OCI-LY3 (cell line): Measurements from ENCODE around the gene ANKRD28.
A peak's percentile ranks its signal among the peaks of the same experiment; 100 is the strongest.

Experiments
- H2AFZ ChIP-seq: fragments of 200-600, 300-600 bp; shearing (Covaris generic); 2 replicates; pipeline ENCODE4 v1.6.0; 2014; ENCODE audit warnings: antibody characterized with exemption, low read depth, low read length
- H3K27ac ChIP-seq: fragments of 200-600, 300-600 bp; sonication (generic); 2 replicates; pipeline ENCODE4 v1.5.1; 2014; ENCODE audit warnings: mild to moderate bottlenecking, low read length, moderate library complexity, mixed read lengths
- H3K27me3 ChIP-seq: fragments of 200-600, 300-600 bp; sonication (generic); 2 replicates; pipeline ENCODE4 v1.6.1; 2014; ENCODE audit warnings: low read depth, low read length, mixed read lengths
- H3K36me3 ChIP-seq: fragments of 200-600, 300-600 bp; sonication (generic); replicated peaks from 2 replicates; pipeline ENCODE3; 2014; ENCODE audit warnings: low read depth, low read length, mixed read lengths
- H3K4me1 ChIP-seq: fragments of 300-600, 200-600 bp; sonication (generic); 2 replicates; pipeline ENCODE4 v1.6.1; 2014; ENCODE audit warnings: low read length, mixed read lengths
- H3K4me2 ChIP-seq: fragments of 200-600, 300-600 bp; sonication (generic); 2 replicates; pipeline ENCODE4 v1.6.1; 2014; ENCODE audit warnings: low read length, mixed read lengths
- H3K4me3 ChIP-seq: fragments of 300-600, 200-600 bp; sonication (generic); 2 replicates; pipeline ENCODE4 v1.5.1; 2014; ENCODE audit warnings: antibody characterized with exemption, mild to moderate bottlenecking, low read length, moderate library complexity
- H3K79me2 ChIP-seq: fragments of 300-600, 200-600 bp; shearing (Covaris generic); 2 replicates; pipeline ENCODE4 v1.6.1; 2014; ENCODE audit warnings: mild to moderate bottlenecking, low read length, mixed read lengths
- H3K9ac ChIP-seq: fragments of 300-600, 200-600 bp; shearing (Covaris generic); 2 replicates; pipeline ENCODE4 v1.6.0; 2014; ENCODE audit warnings: mild to moderate bottlenecking, low read length, moderate library complexity
- H3K9me3 ChIP-seq: fragments of 200-600, 300-600 bp; shearing (Covaris generic); 2 replicates; pipeline ENCODE4 v1.6.1; 2014; ENCODE audit warnings: low read length, mixed read lengths; ENCODE audit not compliant: insufficient read depth
- H4K20me1 ChIP-seq: fragments of 200-600, 300-600 bp; sonication (generic); 2 replicates; pipeline ENCODE4 v1.6.1; 2016; ENCODE audit warnings: low read length, mixed read lengths; ENCODE audit not compliant: insufficient read depth
- CTCF ChIP-seq: fragments of 200-600, 300-600 bp; sonication (generic); IDR thresholded peaks from 2 replicates; pipeline ENCODE4 v1.5.1; 2014; ENCODE audit warnings: antibody characterized with exemption, low read length, low read depth
- EZH2phosphoT487 ChIP-seq: fragments of 200-600 bp; shearing (Covaris generic); IDR thresholded peaks from 2 replicates; pipeline ENCODE4 v1.6.1; 2018; ENCODE audit warnings: antibody characterized with exemption, mixed run types, low read depth

The ANKRD28 gene

GRCh38 chr3:15707779-15708178 lies 90.0 kb downstream of the ANKRD28 start:
- Histone ChIP-seq H3K4me2 (no peak overlapping the region), H3K36me3 (peaks cover 16% of the 10 kb centered on the region), H3K4me3 (no peak overlapping the region), H3K9me3 (no peaks in the 10 kb centered on the region), H2AFZ (no peak overlapping the region), H3K79me2 (no peaks in the 10 kb centered on the region), H3K27ac (no peak overlapping the region), H3K9ac (no peak overlapping the region), H3K27me3 (no peaks in the 10 kb centered on the region), H3K4me1 (no peaks in the 10 kb centered on the region), H4K20me1 (no peaks in the 10 kb centered on the region)
- TF ChIP-seq EZH2phosphoT487 (no peak), CTCF (no peak)

GRCh38 chr3:15703346-15703745 lies 94.4 kb downstream of the ANKRD28 start:
- Histone ChIP-seq H3K36me3 (peaks cover 11% of the 10 kb centered on the region), H3K9ac (no peak overlapping the region), H3K4me2 (no peak overlapping the region), H3K27ac (no peak overlapping the region), H3K4me1 (no peaks in the 10 kb centered on the region), H2AFZ (no peak overlapping the region), H3K4me3 (no peak overlapping the region), H4K20me1 (no peaks in the 10 kb centered on the region), H3K27me3 (no peaks in the 10 kb centered on the region), H3K79me2 (no peaks in the 10 kb centered on the region), H3K9me3 (no peaks in the 10 kb centered on the region)
- TF ChIP-seq EZH2phosphoT487 (no peak), CTCF (no peak)

DNA sequence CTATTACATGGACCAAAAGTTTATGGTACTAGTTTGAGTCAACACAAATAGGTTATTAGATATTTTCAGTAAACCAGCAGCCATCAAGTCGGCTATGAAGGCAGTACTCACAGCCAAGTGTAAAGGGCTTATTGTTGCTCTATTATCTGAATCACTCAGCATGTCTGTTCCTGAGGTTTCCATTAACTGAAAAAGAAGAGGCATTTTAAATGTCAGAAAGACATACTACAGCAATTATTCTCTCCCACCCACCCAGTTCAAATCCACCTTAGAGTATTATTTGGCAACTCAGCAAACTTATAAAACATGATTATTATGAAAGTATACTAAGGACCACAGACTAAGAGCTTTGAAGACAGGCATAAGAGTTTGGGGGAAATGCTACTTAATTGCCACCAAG lies 103.2 kb downstream of the ANKRD28 start:
- no peak overlapping the region for H3K27ac ChIP-seq
- H2AFZ ChIP-seq = no peak overlapping the region
- TF ChIP-seq EZH2phosphoT487 (no peak), CTCF (no peak)
- peaks cover 3% of the 10 kb centered on the region for H3K36me3 ChIP-seq
- no peaks in the 10 kb centered on the region for H3K9me3 ChIP-seq
- no peaks in the 10 kb centered on the region for H4K20me1 ChIP-seq
- H3K4me1 ChIP-seq = no peaks in the 10 kb centered on the region
- no peak overlapping the region for H3K4me3 ChIP-seq
- no peak overlapping the region for H3K9ac ChIP-seq
- no peak overlapping the region for H3K4me2 ChIP-seq
- no peaks in the 10 kb centered on the region for H3K79me2 ChIP-seq
- H3K27me3 ChIP-seq = no peaks in the 10 kb centered on the region

GRCh38 chr3:15693355-15693754 lies 104.4 kb downstream of the ANKRD28 start:
- no peaks in the 10 kb centered on the region for H3K79me2 ChIP-seq
- no peak overlapping the region for H3K4me2 ChIP-seq
- H2AFZ ChIP-seq = no peak overlapping the region
- no peak overlapping the region for H3K9ac ChIP-seq
- no peaks in the 10 kb centered on the region for H3K9me3 ChIP-seq
- no peaks in the 10 kb centered on the region for H4K20me1 ChIP-seq
- no peaks in the 10 kb centered on the region for H3K27me3 ChIP-seq
- peak; percentile 31 for TF ChIP-seq CTCF
- TF ChIP-seq EZH2phosphoT487 = no peak
- no peak overlapping the region for H3K4me3 ChIP-seq
- peaks cover 15% of the 10 kb centered on the region for H3K36me3 ChIP-seq
- H3K4me1 ChIP-seq = no peaks in the 10 kb centered on the region
- H3K27ac ChIP-seq = no peak overlapping the region
